Right lung (tissue), 10 donors: Measurements from ENCODE around the gene SDHA. TPM values are rescaled to one million over a fixed set of nuclear protein-coding genes. Genes with fewer than 3 reads are reported as not detected.

ENCODE experiments used
- DNase-seq, 2 donors: peaks; one replicate each; pipeline ENCODE4 v3.0.0-alpha.2; 2013
- long read RNA-seq, 8 donors: transcript quantifications; one replicate each; lab custom pipeline, GENCODE V29; 2026
- polyA plus RNA-seq, 5 donors: library from polyadenylated mRNA; unstranded; fragments of 120-200 nt; gene quantifications; one replicate each; pipeline versions ENCODE4 v1.2.1 to v1.2.3, GENCODE V29; 2013; ENCODE audit warnings: inconsistent platforms in 1 of 5, low replicate concordance in 1 of 5; ENCODE audit not compliant: insufficient read length in 5 of 5, insufficient read depth in 1 of 5

SDHA gene
- 100 to 1,000 TPM in 2 of 5 donors, 10 to 100 TPM in 3; 89.1 to 112 (median 96.3) TPM for polyA plus RNA-seq
- long read RNA-seq, donor 1, transcript SDHA-214 (6 exons, 3,001 nt), result minor isoform, 8 of 52 reads
- long read RNA-seq, donor 1, transcript SDHA-201 (15 exons, 2,390 nt), result major isoform, 17 of 52 reads
- long read RNA-seq, donor 1, partial matches to known transcripts, result 26 of 52 reads
- long read RNA-seq, donor 1, other reads (novel, unspliced or antisense), result 0 of 52 reads
- long read RNA-seq, donor 2, transcript SDHA-201 (15 exons, 2,390 nt), result major isoform, 7 of 25 reads
- long read RNA-seq, donor 2, partial matches to known transcripts, result 18 of 25 reads
- long read RNA-seq, donor 2, other reads (novel, unspliced or antisense), result 0 of 25 reads
- long read RNA-seq, donor 3, transcript SDHA-201 (15 exons, 2,390 nt), result major isoform, 13 of 31 reads
- long read RNA-seq, donor 3, partial matches to known transcripts, result 15 of 31 reads
- long read RNA-seq, donor 3, other reads (novel, unspliced or antisense), result 0 of 31 reads
- long read RNA-seq, donor 4, transcript SDHA-201 (15 exons, 2,390 nt), result major isoform, 9 of 24 reads
- long read RNA-seq, donor 4, partial matches to known transcripts, result 11 of 24 reads
- long read RNA-seq, donor 4, other reads (novel, unspliced or antisense), result 0 of 24 reads
- long read RNA-seq, donor 5, transcript SDHA-201 (15 exons, 2,390 nt), result major isoform, 14 of 64 reads
- long read RNA-seq, donor 5, partial matches to known transcripts, result 43 of 64 reads
- long read RNA-seq, donor 5, other reads (novel, unspliced or antisense), result 0 of 64 reads
- long read RNA-seq, donor 6, transcript SDHA-201 (15 exons, 2,390 nt), result major isoform, 17 of 53 reads
- long read RNA-seq, donor 6, partial matches to known transcripts, result 31 of 53 reads
- long read RNA-seq, donor 6, other reads (novel, unspliced or antisense), result 0 of 53 reads
- long read RNA-seq, donor 7, transcript SDHA-201 (15 exons, 2,390 nt), result major isoform, 8 of 21 reads
- long read RNA-seq, donor 7, partial matches to known transcripts, result 10 of 21 reads
- long read RNA-seq, donor 7, other reads (novel, unspliced or antisense), result 0 of 21 reads
- long read RNA-seq, donor 8, transcript SDHA-201 (15 exons, 2,390 nt), result major isoform, 5 of 5 reads
- long read RNA-seq, donor 8, partial matches to known transcripts, result 0 of 5 reads
- long read RNA-seq, donor 8, other reads (novel, unspliced or antisense), result 0 of 5 reads

GRCh38 chr5:217494-218456 lies at the start of gene SDHA, which contains the start of gene CCDC127:
Gene SDHA, plus strand, starts transcription at chr5:218320. Its CDS starts 36 bp downstream, at chr5:218356.
Gene CCDC127, minus strand, starts transcription at chr5:218153. Its CDS starts 1,304 bp downstream, at chr5:216849.
- peak; percentile 98 for DNase-seq

- peak in 1 of 2 donors; percentile 32 for DNase-seq
Observed at GRCh38 chr5:169071-169727, 48.9 kb upstream of the SDHA start.

- DNase-seq, result no peak
Observed at GRCh38 chr5:169728-170094, 48.4 kb upstream of the SDHA start.

GRCh38 chr5:170971-171800 lies 46.9 kb upstream of the SDHA start:
- no peak for DNase-seq

- DNase-seq, result no peak
Observed at GRCh38 chr5:171801-172331, 46.3 kb upstream of the SDHA start.

- no peak for DNase-seq
Observed at GRCh38 chr5:172421-172820, 45.7 kb upstream of the SDHA start.

- no peak for DNase-seq
Observed at GRCh38 chr5:172841-173251, 45.3 kb upstream of the SDHA start.

GRCh38 chr5:173392-174290 lies 44.5 kb upstream of the SDHA start:
- DNase-seq, result no peak

- DNase-seq, result no peak
Observed at GRCh38 chr5:174291-174600, 43.9 kb upstream of the SDHA start.

- DNase-seq, result no peak
Observed at GRCh38 chr5:174876-175465, 43.1 kb upstream of the SDHA start.

- no peak for DNase-seq
Observed at GRCh38 chr5:176296-176823, 41.8 kb upstream of the SDHA start.

GRCh38 chr5:178110-178509 lies 40.0 kb upstream of the SDHA start:
- DNase-seq, result no peak

- DNase-seq, result no peak
Observed at GRCh38 chr5:179401-179800, 38.7 kb upstream of the SDHA start.

GRCh38 chr5:180286-180918 lies 37.7 kb upstream of the SDHA start:
- no peak for DNase-seq

- DNase-seq, result no peak
Observed at GRCh38 chr5:181160-181559, 37.0 kb upstream of the SDHA start.

GRCh38 chr5:181566-181965 lies 36.6 kb upstream of the SDHA start:
- DNase-seq, result no peak

- DNase-seq, result no peak
Observed at GRCh38 chr5:182126-182525, 36.0 kb upstream of the SDHA start.
